CD4-positive, alpha-beta T cell (primary cell): ENCODE results near the gene EFCAB8. TPM values are rescaled to one million over a fixed set of nuclear protein-coding genes. Genes with fewer than 3 reads are reported as not detected.

Experiments used
- ATAC-seq: fragments of 200-7000 bp; cut with Tn5 transposase; one replicate; pipeline ENCODE4 v1.10.0; 2022; ENCODE audit warnings: mild to moderate bottlenecking; ENCODE audit not compliant: poor library complexity
- CTCF ChIA-PET: fragments of 350-600 bp; sonication (Branson Sonifier 250); formaldehyde crosslinking; loops from one replicate; lab custom pipeline; 2021; ENCODE audit warnings: antibody characterized with exemption, inconsistent platforms; lab: Charles Lee
- POLR2A ChIA-PET: fragments of 350-600 bp; sonication (Branson Sonifier 250); formaldehyde crosslinking; loops from one replicate; lab custom pipeline; 2021; ENCODE audit warnings: antibody characterized with exemption, inconsistent platforms; lab: Charles Lee
- DNase-seq, 14 experiments: peaks; one replicate each; pipeline ENCODE4 v3.0.0-alpha.2; 2013 to 2020; ENCODE audit warnings: mixed read lengths in 2 of 14
- H3K27ac ChIP-seq, 2 donors: one replicate each; pipeline versions ENCODE4 v1.5.1 to v1.7.0; 2013; ENCODE audit warnings: low read length in 2 of 2, low read depth in 1 of 2, mild to moderate bottlenecking in 1 of 2
- H3K27me3 ChIP-seq, 2 experiments: 1 replicate in 1 of 2; 2 replicates in 1 of 2; pipeline versions ENCODE4 v1.6.1 to v1.7.0; 2013; ENCODE audit warnings: low read length in 2 of 2, control low read depth in 1 of 2, mild to moderate bottlenecking in 1 of 2, moderate library complexity in 1 of 2; ENCODE audit not compliant: insufficient read depth in 2 of 2, control insufficient read depth in 1 of 2
- H3K36me3 ChIP-seq: one replicate; pipeline ENCODE4 v1.6.1; 2013; ENCODE audit warnings: low read length, control low read depth; ENCODE audit not compliant: insufficient read depth
- H3K4me1 ChIP-seq: one replicate; pipeline ENCODE4 v1.6.1; 2013; ENCODE audit warnings: low read length, control low read depth; ENCODE audit not compliant: insufficient read depth
- H3K4me3 ChIP-seq: one replicate; pipeline ENCODE4 v1.5.1; 2013; ENCODE audit warnings: mild to moderate bottlenecking, low read length, moderate library complexity
- H3K9me3 ChIP-seq, 2 experiments: 1 replicate in 1 of 2; 2 replicates in 1 of 2; pipeline versions ENCODE4 v1.6.1 to v1.7.0; 2013; ENCODE audit warnings: low read length in 2 of 2, mild to moderate bottlenecking in 2 of 2, control low read depth in 1 of 2, moderate library complexity in 1 of 2; ENCODE audit not compliant: control insufficient read depth in 1 of 2, insufficient read depth in 1 of 2
- H3K27ac Mint-ChIP-seq: one replicate; pipeline ENCODE4 v1.8.0; 2020; ENCODE audit warnings: mixed read lengths
- H3K27me3 Mint-ChIP-seq: one replicate; pipeline ENCODE4 v1.8.0; 2021; ENCODE audit warnings: mixed read lengths
- H3K36me3 Mint-ChIP-seq: one replicate; pipeline ENCODE4 v1.8.0; 2021; ENCODE audit warnings: low read depth, mixed read lengths
- H3K4me1 Mint-ChIP-seq: one replicate; pipeline ENCODE4 v1.8.0; 2021; ENCODE audit warnings: low read depth, mixed read lengths
- H3K4me3 Mint-ChIP-seq: one replicate; pipeline ENCODE4 v1.8.0; 2020; ENCODE audit warnings: mild to moderate bottlenecking, mixed read lengths
- H3K9me3 Mint-ChIP-seq: one replicate; pipeline ENCODE4 v1.8.0; 2020; ENCODE audit warnings: mixed read lengths
- intact Hi-C, 2 experiments: fragments of 100-400 bp; cut with DNase I in 1 of 2; cut with micrococcal nuclease in 1 of 2; formaldehyde crosslinking; loops; one replicate each; pipeline versions ENCODE4 v1.15.1 to v1.9.0; 2023 to 2025; cut with DNase I, micrococcal nuclease
- total RNA-seq, 174 experiments: library from RNA in 2 of 174; stranded (reverse) in 2 of 174; gene quantifications; one replicate each; pipeline ENCODE4 v1.2.3 and lab custom pipeline; 2021 to 2026
- TF ChIP-seq, protein P1 (sequence below): fragments of 200-600 bp; IDR thresholded peaks from one replicate; pipeline ENCODE4 v1.8.0; 2022; ENCODE audit warnings: antibody characterized with exemption, mild to moderate bottlenecking

EFCAB8 gene
- total RNA-seq, 2 experiments from 2014 or later, result 0.81 to 2.5 TPM

DNA sequence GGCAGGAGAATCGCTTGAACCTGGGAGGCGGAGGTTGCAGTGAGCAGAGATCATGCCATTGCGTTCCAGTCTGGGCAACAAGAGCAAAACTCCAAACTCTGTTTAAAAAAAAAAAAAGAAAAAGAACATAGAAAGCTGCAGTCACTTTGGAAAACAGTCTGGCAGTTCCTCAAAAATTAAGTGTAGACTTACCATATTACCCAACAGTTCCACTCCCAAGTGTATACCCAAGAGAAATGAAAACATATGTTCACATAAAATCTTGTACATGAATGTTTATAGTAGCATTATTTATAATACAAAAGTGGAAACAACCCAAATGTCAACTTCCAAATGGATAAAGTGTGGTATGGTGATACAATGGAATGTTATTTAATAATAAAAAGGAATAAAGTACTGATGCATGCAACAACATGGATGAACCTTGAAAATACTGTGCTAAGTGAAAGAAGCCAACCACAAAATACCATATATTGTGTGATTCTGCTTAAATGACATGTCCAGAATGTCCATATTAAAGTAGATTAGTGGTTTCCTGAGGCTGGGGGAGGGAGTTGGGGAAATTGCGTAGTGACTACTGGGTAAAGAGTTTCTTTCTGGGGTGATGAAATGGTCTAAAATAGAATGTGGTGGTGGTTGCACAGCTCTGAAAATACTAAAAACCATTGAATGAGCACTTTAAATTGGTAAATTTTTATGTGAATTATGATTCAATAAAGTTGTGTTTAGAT, 82.6 kb downstream of the EFCAB8 start:
- no peak overlapping the region for H3K27ac Mint-ChIP-seq
- Histone ChIP-seq H3K36me3 (no peaks in the 10 kb centered on the region), H3K27me3 (no peaks in the 10 kb centered on the region), H3K27ac (no peak overlapping the region), H3K4me3 (no peak overlapping the region), H3K9me3 (no peaks in the 10 kb centered on the region), H3K4me1 (peaks cover 13% of the 10 kb centered on the region)
- H3K9me3 Mint-ChIP-seq, result peaks cover 2% of the 10 kb centered on the region
- no peak overlapping the region for H3K4me3 Mint-ChIP-seq
- H3K27me3 Mint-ChIP-seq, result no peaks in the 10 kb centered on the region
- TF ChIP-seq, protein P1, sequence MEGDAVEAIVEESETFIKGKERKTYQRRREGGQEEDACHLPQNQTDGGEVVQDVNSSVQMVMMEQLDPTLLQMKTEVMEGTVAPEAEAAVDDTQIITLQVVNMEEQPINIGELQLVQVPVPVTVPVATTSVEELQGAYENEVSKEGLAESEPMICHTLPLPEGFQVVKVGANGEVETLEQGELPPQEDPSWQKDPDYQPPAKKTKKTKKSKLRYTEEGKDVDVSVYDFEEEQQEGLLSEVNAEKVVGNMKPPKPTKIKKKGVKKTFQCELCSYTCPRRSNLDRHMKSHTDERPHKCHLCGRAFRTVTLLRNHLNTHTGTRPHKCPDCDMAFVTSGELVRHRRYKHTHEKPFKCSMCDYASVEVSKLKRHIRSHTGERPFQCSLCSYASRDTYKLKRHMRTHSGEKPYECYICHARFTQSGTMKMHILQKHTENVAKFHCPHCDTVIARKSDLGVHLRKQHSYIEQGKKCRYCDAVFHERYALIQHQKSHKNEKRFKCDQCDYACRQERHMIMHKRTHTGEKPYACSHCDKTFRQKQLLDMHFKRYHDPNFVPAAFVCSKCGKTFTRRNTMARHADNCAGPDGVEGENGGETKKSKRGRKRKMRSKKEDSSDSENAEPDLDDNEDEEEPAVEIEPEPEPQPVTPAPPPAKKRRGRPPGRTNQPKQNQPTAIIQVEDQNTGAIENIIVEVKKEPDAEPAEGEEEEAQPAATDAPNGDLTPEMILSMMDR, result no peak
- peaks cover 12% of the 10 kb centered on the region for H3K4me1 Mint-ChIP-seq
- DNase-seq (no peak), ATAC-seq (no peak)
- CTCF ChIA-PET, result no interaction called here
- intact Hi-C loops, result loop anchor here in 1 of 2 experiments (5.0 to 10.0 kb wide), 2 partner anchors 53 to 154 kb away; no protein-coding TSS in a partner anchor
- H3K36me3 Mint-ChIP-seq, result peaks cover 5% of the 10 kb centered on the region
- POLR2A ChIA-PET, result no interaction called here

DNA sequence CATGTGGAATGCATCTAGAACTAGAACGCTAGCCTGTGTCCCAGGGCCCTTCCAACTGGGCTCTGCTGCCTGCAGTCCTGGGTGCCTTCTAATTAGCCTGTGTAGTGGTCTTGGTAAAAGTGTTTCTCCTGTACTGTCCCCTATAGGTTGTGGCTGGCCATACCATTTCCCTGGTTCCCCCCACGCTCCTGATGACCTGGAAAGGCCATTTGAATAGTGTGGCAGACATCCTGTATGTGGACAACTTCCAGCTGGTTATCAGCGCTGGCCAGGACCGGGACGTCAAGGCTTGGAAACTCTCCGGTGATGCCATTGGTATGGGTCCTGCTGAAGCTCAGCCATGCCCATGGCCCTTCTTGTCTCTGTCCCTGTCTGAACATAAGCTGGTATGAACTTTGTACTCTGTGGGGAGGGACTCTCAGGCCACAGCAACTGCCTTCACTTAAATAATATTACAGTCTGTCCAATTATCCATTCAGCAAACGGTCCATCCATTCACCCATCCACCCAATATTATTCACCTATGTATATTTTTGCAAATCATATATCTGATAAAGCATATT, 84.8 kb downstream of the EFCAB8 start:
- Histone ChIP-seq H3K4me1 (peaks cover 13% of the 10 kb centered on the region), H3K4me3 (no peak overlapping the region), H3K36me3 (no peaks in the 10 kb centered on the region), H3K27ac (no peak overlapping the region), H3K27me3 (no peaks in the 10 kb centered on the region), H3K9me3 (no peaks in the 10 kb centered on the region)
- peaks cover 2% of the 10 kb centered on the region for H3K9me3 Mint-ChIP-seq
- CTCF ChIA-PET, result interaction anchor here (2.6 kb wide), 1 partner anchor 22 kb away, joined by 10 read pairs; no protein-coding TSS in a partner anchor
- POLR2A ChIA-PET, result no interaction called here
- DNase-seq (no peak), ATAC-seq (no peak)
- intact Hi-C loops, result loop anchor here (2.0 to 10.0 kb wide), 3 partner anchors 29 to 156 kb away; no protein-coding TSS in a partner anchor
- H3K36me3 Mint-ChIP-seq, result peaks cover 5% of the 10 kb centered on the region
- TF ChIP-seq, protein P1, result no peak
- H3K4me3 Mint-ChIP-seq, result no peak overlapping the region
- no peaks in the 10 kb centered on the region for H3K27me3 Mint-ChIP-seq
- no peak overlapping the region for H3K27ac Mint-ChIP-seq
- H3K4me1 Mint-ChIP-seq, result peaks cover 20% of the 10 kb centered on the region

DNA sequence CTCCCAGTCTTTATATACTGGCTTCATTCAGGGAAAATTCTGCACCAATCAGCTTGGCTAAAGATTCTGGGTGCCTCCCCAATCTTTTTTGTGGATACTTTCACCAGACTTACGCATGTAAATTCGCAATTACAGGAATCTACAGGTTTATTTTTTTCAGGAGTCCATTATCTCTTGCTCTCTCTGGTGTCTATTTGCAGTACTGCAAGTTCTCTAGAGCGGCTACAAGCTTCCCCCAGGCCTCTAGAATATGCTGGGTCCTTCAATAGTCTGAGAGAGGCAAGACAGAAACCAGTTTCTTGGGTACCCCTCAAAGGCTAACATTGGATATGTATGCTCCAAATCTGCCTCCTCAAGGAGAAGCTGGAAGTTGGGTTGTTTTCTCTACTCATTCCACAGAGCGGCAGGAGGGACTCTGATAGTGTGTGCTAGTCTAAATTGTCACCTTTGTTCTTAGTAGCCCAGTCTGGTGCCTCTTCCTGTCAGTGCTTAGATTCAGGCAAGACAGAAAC, 87.0 kb downstream of the EFCAB8 start:
- peaks cover 42% of the 10 kb centered on the region for H3K4me1 Mint-ChIP-seq
- H3K4me3 Mint-ChIP-seq, result peak overlapping the region; percentile 30
- peaks cover 2% of the 10 kb centered on the region for H3K9me3 Mint-ChIP-seq

More for the DNA sequence above, 87.0 kb downstream of the EFCAB8 start:
- no peak overlapping the region for H3K4me3 ChIP-seq
- intact Hi-C loops, result loop anchor here (1.0 to 10.0 kb wide), 7 partner anchors 22 to 155 kb away; no protein-coding TSS in a partner anchor
- H3K27ac ChIP-seq, result peak overlapping the region in 1 of 2 donors; percentile 0
- H3K27ac Mint-ChIP-seq, result peak overlapping the region; percentile 88
- H3K9me3 ChIP-seq, result no peaks in the 10 kb centered on the region
- H3K27me3 ChIP-seq, result no peaks in the 10 kb centered on the region
- DNase-seq (peak in 5 of 14 experiments; percentile 7 to 72 (median 50)), ATAC-seq (peak; percentile 93)
- CTCF ChIA-PET, result interaction anchor here (0.6 to 2.6 kb wide), 14 partner anchors 9 to 156 kb away, joined by 3 to 11 read pairs (median 5); partner anchors contain the start of gene SUN5
- H3K36me3 Mint-ChIP-seq, result peaks cover 5% of the 10 kb centered on the region
- POLR2A ChIA-PET, result interaction anchor here (0.7 to 3.3 kb wide), 9 partner anchors 12 to 182 kb away, joined by 3 to 31 read pairs (median 3); partner anchors contain the start of gene SUN5
- TF ChIP-seq, protein P1, result peak; percentile 73
- peaks cover 18% of the 10 kb centered on the region for H3K4me1 ChIP-seq
- H3K36me3 ChIP-seq, result no peaks in the 10 kb centered on the region
- no peaks in the 10 kb centered on the region for H3K27me3 Mint-ChIP-seq
